Hepatocyte (in vitro differentiated cells): Measurements from ENCODE around the gene SLC6A7. TPM values are rescaled to one million over a fixed set of nuclear protein-coding genes. Genes with fewer than 3 reads are reported as not detected.
A peak's percentile ranks its signal among the peaks of the same experiment; 100 is the strongest.

Source experiments
- DNase-seq: peaks from one replicate; pipeline ENCODE4 v3.0.0-alpha.2; 2016; ENCODE audit warnings: low spot score
- H2AFZ ChIP-seq: fragments of 200-600 bp; sonication (generic); 2 replicates; pipeline ENCODE4 v1.6.0; 2016; ENCODE audit warnings: antibody characterized with exemption, mild to moderate bottlenecking
- H3K27ac ChIP-seq: fragments of 200-600 bp; sonication (generic); 2 replicates; pipeline ENCODE4 v1.5.1; 2016; ENCODE audit warnings: mild to moderate bottlenecking
- H3K27me3 ChIP-seq: fragments of 200-600 bp; sonication (generic); 2 replicates; pipeline ENCODE4 v1.6.1; 2016
- H3K36me3 ChIP-seq: fragments of 200-600 bp; sonication (generic); replicated peaks from 2 replicates; pipeline ENCODE4 v1.5.1; 2016; ENCODE audit warnings: low read depth; ENCODE audit not compliant: insufficient read depth
- H3K4me1 ChIP-seq: fragments of 200-600 bp; sonication (generic); 2 replicates; pipeline ENCODE4 v1.5.1; 2016; ENCODE audit warnings: mild to moderate bottlenecking, moderate library complexity; ENCODE audit not compliant: insufficient read depth
- H3K4me2 ChIP-seq: fragments of 200-600 bp; sonication (generic); 2 replicates; pipeline ENCODE4 v1.6.0; 2016
- H3K4me3 ChIP-seq: fragments of 200-600 bp; sonication (generic); 2 replicates; pipeline ENCODE4 v1.5.1; 2016; ENCODE audit warnings: mild to moderate bottlenecking
- H3K79me2 ChIP-seq: fragments of 200-600 bp; sonication (generic); 2 replicates; pipeline ENCODE4 v1.6.0; 2017; ENCODE audit warnings: mild to moderate bottlenecking
- H3K9me2 ChIP-seq: fragments of 200-600 bp; sonication (generic); replicated peaks from 2 replicates; pipeline ENCODE4 v1.6.0; 2017; ENCODE audit warnings: mild to moderate bottlenecking; ENCODE audit not compliant: insufficient read depth
- H3K9me3 ChIP-seq: fragments of 200-600 bp; sonication (generic); 2 replicates; pipeline ENCODE4 v1.5.1; 2016; ENCODE audit warnings: low read depth, mild to moderate bottlenecking
- H4K20me1 ChIP-seq: fragments of 200-600 bp; sonication (generic); 2 replicates; pipeline ENCODE4 v1.6.0; 2016; ENCODE audit warnings: mild to moderate bottlenecking; ENCODE audit not compliant: insufficient read depth, poor library complexity, severe bottlenecking
- CTCF ChIP-seq: fragments of 200-600 bp; sonication (generic); IDR thresholded peaks from 2 replicates; pipeline ENCODE4 v1.5.1; 2016; ENCODE audit warnings: antibody characterized with exemption, mild to moderate bottlenecking; ENCODE audit not compliant: poor library complexity
- EZH2 ChIP-seq: fragments of 200-600 bp; sonication (generic); IDR thresholded peaks from 2 replicates; pipeline ENCODE4 v1.6.1; 2016; ENCODE audit warnings: antibody characterized with exemption, mild to moderate bottlenecking, borderline replicate concordance
- EZH2phosphoT487 ChIP-seq: fragments of 200-600 bp; sonication (generic); IDR thresholded peaks from one replicate; pipeline ENCODE4 v1.6.1; 2018; ENCODE audit warnings: antibody characterized with exemption, mild to moderate bottlenecking, low read depth, moderate library complexity; ENCODE audit not compliant: unreplicated experiment, severe bottlenecking
- WGBS: methylation state at CpG from one replicate; pipeline ENCODE4 v1.1.6; 2016; ENCODE audit warnings: low lambda C conversion rate; ENCODE audit errors: missing lambda C conversion rate; 5-methylcytosine and 5-hydroxymethylcytosine counted together
- polyA plus RNA-seq: library from polyadenylated mRNA; unstranded; fragments of >200 nt; fragmentation: Nextera tagmentation; extraction: Ambion mirVana; gene quantifications from 2 replicates; pipeline ENCODE4 v1.2.1, GENCODE V29; 2016
- total RNA-seq: library from RNA; depleted of rRNA; stranded (reverse); fragments of >200 nt; gene quantifications from 2 replicates; pipeline ENCODE4 v1.2.3, GENCODE V29; 2014

Gene SLC6A7
- total and polyA plus RNA-seq, 2 experiments from 2014 or later: 0.39 to 1.1 TPM

GRCh38 chr5:150163547-150164059 is 26.3 kb upstream of the SLC6A7 start:
- H3K36me3 ChIP-seq: no peaks in the 10 kb centered on the region

GRCh38 chr5:150164211-150164980 is 25.5 kb upstream of the SLC6A7 start:
- TF ChIP-seq EZH2phosphoT487 (no peak), EZH2 (no peak), CTCF (no peak)

More at GRCh38 chr5:150163547-150164059, 26.3 kb upstream of the SLC6A7 start:
- H3K4me1 ChIP-seq: peaks cover 61% of the 10 kb centered on the region
- 71% methylated on average over 13 of the region's 13 CpGs for WGBS
- H3K4me2 ChIP-seq: no peak overlapping the region
- H3K9me3 ChIP-seq: no peaks in the 10 kb centered on the region
- DNase-seq: no peak
- no peaks in the 10 kb centered on the region for H3K9me2 ChIP-seq
- H3K4me3 ChIP-seq: no peak overlapping the region
- H2AFZ ChIP-seq: no peak overlapping the region
- peaks cover 6% of the 10 kb centered on the region for H3K79me2 ChIP-seq
- H3K27ac ChIP-seq: peak overlapping the region; percentile 97
- peaks cover 5% of the 10 kb centered on the region for H3K27me3 ChIP-seq
- no peak for TF ChIP-seq EZH2
- no peak for TF ChIP-seq CTCF
- TF ChIP-seq EZH2phosphoT487: no peak
- no peaks in the 10 kb centered on the region for H4K20me1 ChIP-seq

GRCh38 chr5:150166037-150166649 is 23.7 kb upstream of the SLC6A7 start:
- TF ChIP-seq EZH2phosphoT487: no peak
- TF ChIP-seq CTCF: no peak
- TF ChIP-seq EZH2: no peak
- peaks cover 5% of the 10 kb centered on the region for H3K27me3 ChIP-seq
- peaks cover 44% of the 10 kb centered on the region for H3K4me1 ChIP-seq
- no peak overlapping the region for H3K4me3 ChIP-seq
- peak overlapping the region; percentile 56 for H2AFZ ChIP-seq
- H3K9me3 ChIP-seq: no peaks in the 10 kb centered on the region
- peak overlapping the region; percentile 63 for H3K4me2 ChIP-seq
- 75% methylated on average over 8 of the region's 27 CpGs for WGBS
- no peaks in the 10 kb centered on the region for H3K36me3 ChIP-seq
- H3K9me2 ChIP-seq: no peaks in the 10 kb centered on the region
- DNase-seq: no peak
- peak overlapping the region; percentile 51 for H3K27ac ChIP-seq
- H3K79me2 ChIP-seq: peaks cover 9% of the 10 kb centered on the region
- no peaks in the 10 kb centered on the region for H4K20me1 ChIP-seq

More at GRCh38 chr5:150164211-150164980, 25.5 kb upstream of the SLC6A7 start:
- Histone ChIP-seq H3K9me3 (no peaks in the 10 kb centered on the region), H3K79me2 (peaks cover 6% of the 10 kb centered on the region), H3K27me3 (peaks cover 5% of the 10 kb centered on the region), H3K9me2 (no peaks in the 10 kb centered on the region), H4K20me1 (no peaks in the 10 kb centered on the region), H2AFZ (no peak overlapping the region), H3K36me3 (no peaks in the 10 kb centered on the region), H3K4me3 (no peak overlapping the region), H3K4me2 (no peak overlapping the region), H3K4me1 (peaks cover 58% of the 10 kb centered on the region), H3K27ac (peak overlapping the region; percentile 97)
- no peak for DNase-seq
- WGBS: 69% methylated on average over 6 of the region's 6 CpGs
